ENCODE data around the gene SEL1L3. TPM values are rescaled to one million over a fixed set of nuclear protein-coding genes. Genes with fewer than 3 reads are reported as not detected.

SEL1L3 gene
- total RNA-seq, 4 donors from 2014 or later, result 6.9 to 13.5 (median 7.5) TPM

- 76 to 85% methylated on average over 4 to 12 of the region's 22 CpGs for WGBS, 2 donors
- H3K9me3 ChIP-seq, result no peaks in the 10 kb centered on the region
- H3K4me3 ChIP-seq, result peak overlapping the region in 1 of 4 donors; percentile 43
- DNase-seq, result no peak
- TF ChIP-seq CTCF (IDR thresholded peaks at IDR 0.05) (no peak), POLR2A (IDR thresholded peaks at IDR 0.05) (no peak)
- H3K27ac ChIP-seq, result peak overlapping the region in 1 of 4 donors; percentile 49
- H3K4me1 ChIP-seq, result peaks cover 0 to 14% (median 4%) of the 10 kb centered on the region in 3 donors
- H3K27me3 ChIP-seq, result no peaks in the 10 kb centered on the region
- intact Hi-C loops (cut with DNase I), result no loop called here
- no peaks in the 10 kb centered on the region for H3K36me3 ChIP-seq
Observed at GRCh38 chr4:25843340-25844097, 19.3 kb downstream of the SEL1L3 start.

GRCh38 chr4:25842229-25842845 lies 20.5 kb downstream of the SEL1L3 start:
- Histone ChIP-seq H3K9me3 (no peaks in the 10 kb centered on the region), H3K4me3 (no peak overlapping the region), H3K4me1 (peaks cover 0 to 14% (median 4%) of the 10 kb centered on the region in 3 donors), H3K27ac (no peak overlapping the region), H3K36me3 (no peaks in the 10 kb centered on the region), H3K27me3 (no peaks in the 10 kb centered on the region)
- DNase-seq, result no peak
- TF ChIP-seq POLR2A (IDR thresholded peaks at IDR 0.05) (no peak), CTCF (IDR thresholded peaks at IDR 0.05) (no peak)
- intact Hi-C loops (cut with DNase I), result no loop called here
- WGBS, 2 donors, result 68 to 80% methylated on average over 5 of the region's 5 CpGs

- Histone ChIP-seq H3K36me3 (no peaks in the 10 kb centered on the region), H3K4me3 (no peak overlapping the region), H3K4me1 (peaks cover 0 to 14% (median 4%) of the 10 kb centered on the region in 3 donors), H3K27ac (no peak overlapping the region), H3K27me3 (no peaks in the 10 kb centered on the region), H3K9me3 (no peaks in the 10 kb centered on the region)
- no peak for TF ChIP-seq CTCF (IDR thresholded peaks at IDR 0.05)
- no peak for TF ChIP-seq POLR2A (IDR thresholded peaks at IDR 0.05)
- intact Hi-C loops (cut with DNase I), result no loop called here
- 91 to 93% methylated on average over 12 of the region's 12 CpGs for WGBS, 2 donors
- DNase-seq, result no peak
Observed at GRCh38 chr4:25839687-25840086, 23.1 kb downstream of the SEL1L3 start.

GRCh38 chr4:25839233-25839632 lies 23.6 kb downstream of the SEL1L3 start:
- WGBS, 2 donors, result 84 to 94% methylated on average over 8 of the region's 8 CpGs
- Histone ChIP-seq H3K4me3 (no peak overlapping the region), H3K9me3 (no peaks in the 10 kb centered on the region), H3K4me1 (peaks cover 0 to 12% (median 4%) of the 10 kb centered on the region in 3 donors), H3K36me3 (no peaks in the 10 kb centered on the region), H3K27ac (no peak overlapping the region), H3K27me3 (no peaks in the 10 kb centered on the region)
- DNase-seq, result no peak
- TF ChIP-seq POLR2A (IDR thresholded peaks at IDR 0.05) (no peak), CTCF (IDR thresholded peaks at IDR 0.05) (no peak)
- intact Hi-C loops (cut with DNase I), result no loop called here

- intact Hi-C loops (cut with DNase I), result no loop called here
- no peak for DNase-seq
- Histone ChIP-seq H3K36me3 (no peaks in the 10 kb centered on the region), H3K9me3 (no peaks in the 10 kb centered on the region), H3K27ac (no peak overlapping the region), H3K27me3 (no peaks in the 10 kb centered on the region), H3K4me1 (peaks cover 0 to 5% (median 2%) of the 10 kb centered on the region in 3 donors), H3K4me3 (no peak overlapping the region)
- 87% methylated on average over 6 to 8 of the region's 8 CpGs for WGBS, 2 donors
- no peak for TF ChIP-seq CTCF (IDR thresholded peaks at IDR 0.05)
Observed at GRCh38 chr4:25838526-25838925, 24.3 kb downstream of the SEL1L3 start.
